Esophagus squamous epithelium (tissue), 4 donors: ENCODE results near the gene MT1X.

Experiments
- POLR2A ChIP-seq, 4 donors: fragments of 450-650 bp; IDR thresholded peaks; one replicate each; pipeline ENCODE4 v1.6.1; 2017; ENCODE audit warnings: antibody characterized with exemption in 4 of 4, mild to moderate bottlenecking in 4 of 4, moderate library complexity in 3 of 4
- TF ChIP-seq, protein P1 (sequence below), 6 experiments: fragments of 450-650 bp in 4 of 6; fragments of 200-600 bp in 2 of 6; sonication (generic) in 2 of 6; IDR thresholded peaks; one replicate each; pipeline ENCODE4 v1.5.1; 2016 to 2019; ENCODE audit warnings: antibody characterized with exemption in 6 of 6, mild to moderate bottlenecking in 4 of 6, moderate library complexity in 4 of 6

DNA sequence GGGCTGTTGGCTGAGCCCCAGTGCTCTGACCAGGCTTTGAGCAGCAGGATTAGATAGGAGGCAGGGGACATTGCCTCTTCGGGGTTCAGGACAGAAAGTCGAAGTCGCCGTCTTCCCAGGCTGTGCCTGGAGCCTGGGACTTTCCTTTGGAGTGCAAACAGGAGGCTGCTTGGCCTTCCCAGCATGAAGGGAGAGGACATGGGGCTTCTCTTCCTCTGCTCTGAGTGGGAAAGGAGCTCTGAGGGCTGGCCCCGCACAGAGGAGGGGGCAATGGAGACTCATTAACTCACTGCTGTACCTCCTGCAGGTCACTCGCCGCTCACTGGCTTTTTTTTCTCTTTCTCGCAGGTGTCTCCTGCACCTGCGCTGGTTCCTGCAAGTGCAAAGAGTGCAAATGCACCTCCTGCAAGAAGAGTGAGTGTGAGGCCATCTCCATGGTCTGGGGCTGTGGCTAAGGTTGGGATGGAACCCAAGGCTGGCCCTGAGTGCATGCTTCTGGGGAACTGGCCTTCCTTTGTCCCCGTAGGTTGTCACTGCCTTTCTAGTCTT, 23.9 kb upstream of the MT1X start:
- TF ChIP-seq, protein P1, sequence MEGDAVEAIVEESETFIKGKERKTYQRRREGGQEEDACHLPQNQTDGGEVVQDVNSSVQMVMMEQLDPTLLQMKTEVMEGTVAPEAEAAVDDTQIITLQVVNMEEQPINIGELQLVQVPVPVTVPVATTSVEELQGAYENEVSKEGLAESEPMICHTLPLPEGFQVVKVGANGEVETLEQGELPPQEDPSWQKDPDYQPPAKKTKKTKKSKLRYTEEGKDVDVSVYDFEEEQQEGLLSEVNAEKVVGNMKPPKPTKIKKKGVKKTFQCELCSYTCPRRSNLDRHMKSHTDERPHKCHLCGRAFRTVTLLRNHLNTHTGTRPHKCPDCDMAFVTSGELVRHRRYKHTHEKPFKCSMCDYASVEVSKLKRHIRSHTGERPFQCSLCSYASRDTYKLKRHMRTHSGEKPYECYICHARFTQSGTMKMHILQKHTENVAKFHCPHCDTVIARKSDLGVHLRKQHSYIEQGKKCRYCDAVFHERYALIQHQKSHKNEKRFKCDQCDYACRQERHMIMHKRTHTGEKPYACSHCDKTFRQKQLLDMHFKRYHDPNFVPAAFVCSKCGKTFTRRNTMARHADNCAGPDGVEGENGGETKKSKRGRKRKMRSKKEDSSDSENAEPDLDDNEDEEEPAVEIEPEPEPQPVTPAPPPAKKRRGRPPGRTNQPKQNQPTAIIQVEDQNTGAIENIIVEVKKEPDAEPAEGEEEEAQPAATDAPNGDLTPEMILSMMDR (IDR thresholded peaks at IDR 0.05) = no peak
- no peak for TF ChIP-seq POLR2A (IDR thresholded peaks at IDR 0.05)
